DOHH2 (cell line): ENCODE results near the gene MTX2.

Experiments used
- EZH2phosphoT487 ChIP-seq: fragments of 200-600 bp; sonication (generic); IDR thresholded peaks from 2 replicates; pipeline ENCODE4 v1.6.1; 2017; ENCODE audit warnings: borderline replicate concordance, mild to moderate bottlenecking, antibody characterized with exemption, low read length, moderate library complexity, mixed read lengths
- TF ChIP-seq, protein P1 (sequence below): fragments of 200-600 bp; sonication (generic); IDR thresholded peaks from one replicate; pipeline ENCODE4 v1.5.1; 2014; ENCODE audit warnings: antibody characterized with exemption, mild to moderate bottlenecking, low read depth, low read length; ENCODE audit not compliant: poor library complexity, severe bottlenecking

DNA sequence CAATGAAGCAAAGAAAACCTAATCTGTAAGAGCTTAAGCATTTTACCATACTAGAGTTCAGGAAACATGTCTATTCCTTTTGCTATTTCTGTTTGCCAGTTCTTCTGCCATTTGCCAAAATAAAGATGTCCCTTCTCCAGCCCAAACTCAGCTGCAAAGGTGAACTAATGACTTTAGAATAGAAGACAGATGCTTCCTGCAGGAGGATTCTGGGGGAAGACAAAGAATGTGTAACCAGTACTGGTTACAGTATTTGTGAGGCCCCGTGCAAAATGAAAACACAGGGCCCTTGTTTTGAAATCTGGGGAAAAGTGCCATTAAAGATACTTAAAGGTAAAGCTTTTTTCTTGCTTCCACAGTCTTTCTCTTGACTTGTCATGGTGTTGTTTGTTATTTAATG is 34.3 kb upstream of the MTX2 start:
- TF ChIP-seq, protein P1, sequence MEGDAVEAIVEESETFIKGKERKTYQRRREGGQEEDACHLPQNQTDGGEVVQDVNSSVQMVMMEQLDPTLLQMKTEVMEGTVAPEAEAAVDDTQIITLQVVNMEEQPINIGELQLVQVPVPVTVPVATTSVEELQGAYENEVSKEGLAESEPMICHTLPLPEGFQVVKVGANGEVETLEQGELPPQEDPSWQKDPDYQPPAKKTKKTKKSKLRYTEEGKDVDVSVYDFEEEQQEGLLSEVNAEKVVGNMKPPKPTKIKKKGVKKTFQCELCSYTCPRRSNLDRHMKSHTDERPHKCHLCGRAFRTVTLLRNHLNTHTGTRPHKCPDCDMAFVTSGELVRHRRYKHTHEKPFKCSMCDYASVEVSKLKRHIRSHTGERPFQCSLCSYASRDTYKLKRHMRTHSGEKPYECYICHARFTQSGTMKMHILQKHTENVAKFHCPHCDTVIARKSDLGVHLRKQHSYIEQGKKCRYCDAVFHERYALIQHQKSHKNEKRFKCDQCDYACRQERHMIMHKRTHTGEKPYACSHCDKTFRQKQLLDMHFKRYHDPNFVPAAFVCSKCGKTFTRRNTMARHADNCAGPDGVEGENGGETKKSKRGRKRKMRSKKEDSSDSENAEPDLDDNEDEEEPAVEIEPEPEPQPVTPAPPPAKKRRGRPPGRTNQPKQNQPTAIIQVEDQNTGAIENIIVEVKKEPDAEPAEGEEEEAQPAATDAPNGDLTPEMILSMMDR = no peak
- no peak for TF ChIP-seq EZH2phosphoT487
